HUDEP-2 (cell line): ENCODE measurements around the gene DAD1.
"Not testable (repeated sequence)": the region's sequence is repeated elsewhere in the genome, so short reads cannot be mapped to it uniquely, and the experiment has no call there.

ENCODE experiments used
- DNase-seq, 76 experiments: peaks; one replicate each; lab custom pipeline; 2025; ENCODE audit not compliant: unreplicated experiment in 76 of 76; lab: John Stamatoyannopoulos, UW

DAD1 gene

GRCh38 chr14:22554498-22555383 is 34.3 kb downstream of the DAD1 start:
- no peak for DNase-seq

- DNase-seq, result not testable (repeated sequence)
These were observed 35.0 kb downstream of the DAD1 start for GRCh38 chr14:22553861-22554497.

GRCh38 chr14:22553445-22553844 is 35.6 kb downstream of the DAD1 start:
- DNase-seq, result no peak

- no peak for DNase-seq
These were observed 36.3 kb downstream of the DAD1 start for GRCh38 chr14:22552827-22553076.

- DNase-seq, result no peak
These were observed 36.8 kb downstream of the DAD1 start for GRCh38 chr14:22552001-22552826.

- no peak for DNase-seq
These were observed 37.4 kb downstream of the DAD1 start for GRCh38 chr14:22551605-22551997.

- no peak for DNase-seq
These were observed 38.9 kb downstream of the DAD1 start for GRCh38 chr14:22549981-22550673.

- no peak for DNase-seq
These were observed 39.6 kb downstream of the DAD1 start for GRCh38 chr14:22549324-22549962.

GRCh38 chr14:22547948-22548750 is 40.9 kb downstream of the DAD1 start:
- DNase-seq, result no peak

- DNase-seq, result peak in 1 of 76 experiments; percentile 28
These were observed 41.6 kb downstream of the DAD1 start for GRCh38 chr14:22547313-22547947.

GRCh38 chr14:22546722-22547071 is 42.3 kb downstream of the DAD1 start:
- DNase-seq, result no peak

- DNase-seq, result no peak
These were observed 42.9 kb downstream of the DAD1 start for GRCh38 chr14:22545842-22546721.

GRCh38 chr14:22544881-22545420 is 44.1 kb downstream of the DAD1 start:
- no peak for DNase-seq

- no peak for DNase-seq
These were observed 44.6 kb downstream of the DAD1 start for GRCh38 chr14:22544406-22544805.

GRCh38 chr14:22543570-22544357 is 45.3 kb downstream of the DAD1 start:
- not testable (repeated sequence) for DNase-seq

- DNase-seq, result no peak
These were observed 46.7 kb downstream of the DAD1 start for GRCh38 chr14:22542360-22542759.

- no peak for DNase-seq
These were observed 47.3 kb downstream of the DAD1 start for GRCh38 chr14:22541721-22542120.
